ENCODE measurements around the gene NACC2.

DNA sequence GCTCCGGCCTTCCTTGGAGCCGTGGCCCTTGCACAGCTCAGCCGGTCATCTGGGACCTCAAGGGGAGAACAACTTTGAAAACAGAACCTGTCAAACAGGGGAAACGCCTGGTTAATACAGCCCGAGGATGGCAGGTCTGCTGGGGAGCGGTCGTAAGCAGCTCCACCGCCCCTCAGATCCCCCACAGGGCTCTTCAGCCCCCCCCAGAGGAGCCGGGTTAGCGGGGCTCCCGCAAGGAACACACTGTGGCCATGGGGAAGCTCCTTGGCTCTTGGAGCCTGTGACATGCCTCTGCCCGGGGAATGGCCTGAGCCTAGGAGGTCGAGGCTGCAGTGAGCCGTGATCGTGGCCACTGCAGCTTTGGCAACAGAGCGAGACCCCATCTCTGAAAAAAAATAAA, 16.8 kb upstream of the NACC2 start:
- TF ChIP-seq CTCF (conservative IDR thresholded peaks at IDR 0.05; ENCODE audit: low read length) (0 out of 2 replicates have a peak, but pooled peaks have one; percentile 18), EZH2phosphoT487 (IDR thresholded peaks at IDR 0.05; ENCODE audit: borderline replicate concordance) (no peak)
